ENCODE data around the gene POMT2. TPM values are rescaled to one million over a fixed set of nuclear protein-coding genes. Genes with fewer than 3 reads are reported as not detected.

POMT2 gene
- total RNA-seq, 1 donor from 2014 or later, result 36.5 TPM

GRCh38 chr14:77240336-77240915 lies 80.3 kb downstream of the POMT2 start:
- no peak for DNase-seq (ENCODE audit: low spot score)

GRCh38 chr14:77239412-77239811 lies 81.3 kb downstream of the POMT2 start:
- DNase-seq (ENCODE audit: low spot score), result no peak

- no peak for DNase-seq (ENCODE audit: low spot score)
Measured at GRCh38 chr14:77238996-77239395, 81.7 kb downstream of the POMT2 start.

GRCh38 chr14:77238356-77238755 lies 82.3 kb downstream of the POMT2 start:
- no peak for DNase-seq (ENCODE audit: low spot score)

- DNase-seq (ENCODE audit: low spot score), result no peak
Measured at GRCh38 chr14:77236814-77237213, 83.9 kb downstream of the POMT2 start.

GRCh38 chr14:77231721-77232120 lies 89.0 kb downstream of the POMT2 start:
- no peak for DNase-seq (ENCODE audit: low spot score)

GRCh38 chr14:77230914-77231313 lies 89.8 kb downstream of the POMT2 start:
- DNase-seq (ENCODE audit: low spot score), result no peak

GRCh38 chr14:77228056-77228455 lies 92.6 kb downstream of the POMT2 start:
- no peak for DNase-seq (ENCODE audit: low spot score)

- DNase-seq (ENCODE audit: low spot score), result no peak
Measured at GRCh38 chr14:77225892-77226557, 94.7 kb downstream of the POMT2 start.

GRCh38 chr14:77225254-77225653 lies 95.4 kb downstream of the POMT2 start:
- no peak for DNase-seq (ENCODE audit: low spot score)

Other genes with a start within 250 kb of the POMT2 start
- 31.2 TPM for gene CIPC, start 222.6 kb downstream of the POMT2 start, total RNA-seq
- 0.09 TPM for gene ZDHHC22, start 179.1 kb downstream of the POMT2 start, total RNA-seq
- 1.4 TPM for gene TMEM63C, start 139.1 kb downstream of the POMT2 start, total RNA-seq
- not detected for gene NGB, start 49.7 kb downstream of the POMT2 start, total RNA-seq
- 13.8 TPM for gene GSTZ1, start 153 bp upstream of the POMT2 start, total RNA-seq
- 13.0 TPM for gene TMED8, start 56.2 kb upstream of the POMT2 start, total RNA-seq
- gene SAMD15, start 56.5 kb upstream of the POMT2 start, total RNA-seq, result 3.5 TPM
- 0.37 TPM for gene NOXRED1, start 102.6 kb upstream of the POMT2 start, total RNA-seq
- gene VIPAS39, start 136.7 kb upstream of the POMT2 start, total RNA-seq, result 21.7 TPM
- 153 TPM for gene AHSA1, start 137.2 kb upstream of the POMT2 start, total RNA-seq
- 0.23 TPM for gene ISM2, start 177.9 kb upstream of the POMT2 start, total RNA-seq